T-helper 1 cell (primary cell): ENCODE results near the gene SLC13A5.

Experiments used
- DNase-seq, 5 donors: peaks; one replicate each; pipeline ENCODE4 v3.0.0-alpha.2; 2012 to 2020

Gene SLC13A5

GRCh38 chr17:6636616-6637457 is 76.3 kb downstream of the SLC13A5 start:
- no peak for DNase-seq

- DNase-seq, result no peak
Observed at GRCh38 chr17:6636105-6636504, 77.1 kb downstream of the SLC13A5 start.
